BLaER1 (cell line): ENCODE measurements around the gene RIN1.

ENCODE experiments used
- H3K27ac ChIP-seq: shearing (Covaris generic); formaldehyde crosslinking; 2 replicates; pipeline ENCODE4 v1.8.1; 2022
- H3K27me3 ChIP-seq: shearing (Covaris generic); formaldehyde crosslinking; 2 replicates; pipeline ENCODE4 v1.8.1; 2022
- H3K36me3 ChIP-seq: shearing (Covaris generic); formaldehyde crosslinking; 2 replicates; pipeline ENCODE4 v1.8.1; 2022
- H3K4me1 ChIP-seq: shearing (Covaris generic); formaldehyde crosslinking; 2 replicates; pipeline ENCODE4 v1.8.1; 2022
- H3K4me2 ChIP-seq: shearing (Covaris generic); formaldehyde crosslinking; 2 replicates; pipeline ENCODE4 v1.8.1; 2022
- H3K4me3 ChIP-seq: shearing (Covaris generic); formaldehyde crosslinking; 2 replicates; pipeline ENCODE4 v1.8.1; 2022
- H3K9ac ChIP-seq: shearing (Covaris generic); formaldehyde crosslinking; 2 replicates; pipeline ENCODE4 v1.8.1; 2022
- H3K9me3 ChIP-seq: shearing (Covaris generic); formaldehyde crosslinking; 2 replicates; pipeline ENCODE4 v1.8.1; 2022
- H4K20me1 ChIP-seq: shearing (Covaris generic); formaldehyde crosslinking; 2 replicates; pipeline ENCODE4 v1.8.1; 2022
- Cebpa-rat ChIP-seq: shearing (Covaris generic); IDR thresholded peaks from 2 replicates; pipeline ENCODE4 v1.8.1; 2022

Gene RIN1

GRCh38 chr11:66291706-66292542 is 44.3 kb downstream of the RIN1 start, which contains the start of gene TMEM151A:
Gene TMEM151A (plus strand): TSS chr11:66291894. CDS start chr11:66292014, 120 bp downstream.
- H3K4me3 ChIP-seq: peak within 1 kb of the TSS; percentile 38; the same call in 1 of the 2 replicates
- peaks cover 9% of the 10 kb centered on the region for H4K20me1 ChIP-seq
- no peaks in the 10 kb centered on the region for H3K9me3 ChIP-seq
- peaks cover 56% of the 10 kb centered on the region for H3K27me3 ChIP-seq
- no peak within 1 kb of the TSS for H3K27ac ChIP-seq
- no peak for TF ChIP-seq Cebpa-rat
- peak within 1 kb of the TSS; percentile 47 for H3K4me2 ChIP-seq
- H3K4me1 ChIP-seq: peaks cover 31% of the 10 kb centered on the region
- H3K9ac ChIP-seq: no peak within 1 kb of the TSS
- H3K36me3 ChIP-seq: no peaks in the 10 kb centered on the region; the same call in 1 of the 2 replicates

DNA sequence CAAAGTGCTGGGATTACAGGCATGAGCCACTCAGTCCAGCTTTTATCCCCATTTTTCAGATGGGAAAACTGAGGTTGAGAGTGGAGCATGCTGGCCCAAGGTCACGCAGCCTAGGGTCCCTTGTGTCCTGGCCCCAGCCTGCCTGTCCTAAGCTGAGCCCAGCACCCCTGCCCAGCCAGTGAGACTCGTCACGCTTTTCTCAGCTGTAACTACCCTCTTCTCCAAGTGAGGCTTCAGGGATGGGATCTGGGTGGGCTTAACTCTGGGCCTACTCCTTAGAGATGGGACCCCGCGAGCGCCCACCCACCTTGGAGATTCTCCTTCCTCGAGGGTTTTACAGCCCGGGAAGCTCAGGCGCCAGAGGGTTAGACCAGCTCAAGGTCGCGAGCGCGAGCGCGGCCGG is 44.9 kb downstream of the RIN1 start:
- Histone ChIP-seq H3K4me1 (peaks cover 31% of the 10 kb centered on the region), H3K27me3 (peaks cover 56% of the 10 kb centered on the region), H3K4me3 (0 out of 2 replicates have a peak overlapping the region, but pooled peaks have one; percentile 38), H3K9ac (no peak overlapping the region), H3K4me2 (no peak overlapping the region), H3K36me3 (no peaks in the 10 kb centered on the region; the same call in 1 of the 2 replicates), H3K9me3 (no peaks in the 10 kb centered on the region), H3K27ac (no peak overlapping the region), H4K20me1 (peaks cover 9% of the 10 kb centered on the region)
- TF ChIP-seq Cebpa-rat: no peak

GRCh38 chr11:66290330-66290621 is 46.0 kb downstream of the RIN1 start:
- Histone ChIP-seq H4K20me1 (peaks cover 9% of the 10 kb centered on the region), H3K27me3 (peaks cover 56% of the 10 kb centered on the region), H3K4me2 (peak overlapping the region; percentile 95), H3K9ac (no peak overlapping the region), H3K4me3 (peak overlapping the region; percentile 81), H3K9me3 (no peaks in the 10 kb centered on the region), H3K36me3 (peaks cover 6% of the 10 kb centered on the region; the same call in 1 of the 2 replicates), H3K27ac (no peak overlapping the region), H3K4me1 (peaks cover 31% of the 10 kb centered on the region)
- no peak for TF ChIP-seq Cebpa-rat

DNA sequence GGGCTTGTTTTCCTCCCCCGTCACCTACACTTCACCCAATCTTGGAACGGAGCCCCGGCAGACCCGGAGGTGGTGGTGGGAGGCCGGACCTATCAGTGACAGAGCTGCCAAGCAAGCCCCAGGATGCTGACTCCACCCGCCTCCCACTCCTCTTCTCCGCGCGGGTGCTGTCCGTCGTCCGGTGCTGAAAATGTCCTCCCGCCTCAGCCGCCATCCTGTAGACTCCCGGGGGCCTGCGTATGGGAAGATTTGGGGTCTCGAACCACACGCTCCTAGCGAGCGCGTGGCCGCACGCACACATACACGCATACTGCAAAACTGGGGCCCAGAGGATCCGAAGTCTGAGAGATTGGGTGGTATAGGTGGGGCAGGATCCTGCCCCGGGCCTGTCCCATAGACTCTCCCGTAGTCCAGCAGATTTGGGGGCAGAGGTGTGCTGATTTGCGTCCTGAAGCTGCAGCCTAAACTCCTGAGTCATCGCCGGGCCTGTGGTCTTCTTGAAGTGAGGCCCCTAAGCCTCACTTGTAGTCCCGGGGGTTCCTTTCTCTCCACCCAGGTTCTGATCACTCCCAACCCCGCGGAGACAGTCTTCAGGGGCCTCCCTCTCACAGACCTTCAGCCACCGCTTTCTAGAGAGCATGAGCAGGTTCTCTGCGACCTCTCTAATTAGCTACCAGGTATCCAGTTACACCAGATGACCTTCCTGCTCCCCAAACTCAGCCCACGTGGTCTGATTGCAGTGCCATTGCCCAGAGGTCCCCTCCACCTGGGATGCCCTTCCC is 46.5 kb downstream of the RIN1 start:
- H3K9me3 ChIP-seq: no peaks in the 10 kb centered on the region
- H3K27me3 ChIP-seq: peaks cover 52% of the 10 kb centered on the region
- peak overlapping the region; percentile 70; the same call in 1 of the 2 replicates for H3K9ac ChIP-seq
- H3K36me3 ChIP-seq: peaks cover 12% of the 10 kb centered on the region; the same call in 1 of the 2 replicates
- H3K4me3 ChIP-seq: peak overlapping the region; percentile 81
- peaks cover 9% of the 10 kb centered on the region for H4K20me1 ChIP-seq
- peaks cover 31% of the 10 kb centered on the region for H3K4me1 ChIP-seq
- no peak for TF ChIP-seq Cebpa-rat
- H3K4me2 ChIP-seq: peak overlapping the region; percentile 95
- no peak overlapping the region for H3K27ac ChIP-seq

DNA sequence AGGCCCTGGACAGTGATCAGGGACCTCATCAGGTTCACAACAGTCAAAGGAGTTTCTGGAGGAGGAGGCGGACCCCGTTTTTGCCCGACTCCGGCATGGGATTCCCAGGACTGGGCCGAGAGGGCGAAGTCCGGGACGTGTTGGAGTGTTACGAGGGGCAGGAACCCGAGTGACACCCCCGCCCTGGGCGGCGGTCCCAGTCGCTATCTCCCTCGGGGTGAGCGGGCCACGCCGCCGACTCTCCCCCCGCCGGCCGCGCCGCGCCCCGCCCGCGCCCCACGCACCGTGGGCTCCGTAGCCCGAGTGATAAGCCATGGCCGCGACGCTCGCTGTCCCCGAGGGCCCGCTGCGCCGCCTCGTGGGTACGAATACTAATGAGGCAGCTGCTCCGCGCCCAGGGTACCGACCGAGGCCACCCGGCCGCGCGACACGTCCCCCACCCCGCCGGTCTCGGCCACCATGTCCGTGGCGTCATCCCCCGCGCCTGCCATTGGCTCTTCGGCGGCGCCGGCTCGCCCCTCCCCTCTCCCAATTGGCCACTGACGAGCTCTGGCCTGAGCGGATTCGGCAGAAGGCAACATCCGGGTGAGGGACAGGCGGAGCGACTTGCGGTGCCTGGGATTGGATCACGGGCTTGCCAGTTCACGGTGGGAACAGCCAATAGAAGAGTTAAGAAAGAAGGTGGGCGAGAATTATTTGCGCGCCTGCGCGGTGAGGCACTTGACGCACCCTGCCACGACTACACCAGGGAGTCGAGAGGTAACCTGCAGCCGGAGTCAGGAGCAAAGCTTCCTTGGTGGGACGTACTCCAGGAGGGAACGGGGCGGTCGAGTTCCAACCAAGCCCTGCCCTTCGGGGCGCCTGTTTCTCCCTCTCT is 47.3 kb downstream of the RIN1 start, which contains the start of gene YIF1A:
YIF1A (minus strand) TSS at position 473 of the 877 bp plus-strand sequence; CDS start at position 315, 158 bp downstream.
- peaks cover 9% of the 10 kb centered on the region for H4K20me1 ChIP-seq
- H3K36me3 ChIP-seq: peaks cover 19% of the 10 kb centered on the region; the same call in 1 of the 2 replicates
- H3K27me3 ChIP-seq: peaks cover 43% of the 10 kb centered on the region
- H3K27ac ChIP-seq: peak within 1 kb of the TSS; percentile 84
- H3K9ac ChIP-seq: peak within 1 kb of the TSS; percentile 86
- H3K4me3 ChIP-seq: peak within 1 kb of the TSS; percentile 81
- H3K4me2 ChIP-seq: peak within 1 kb of the TSS; percentile 96
- TF ChIP-seq Cebpa-rat: no peak
- peaks cover 31% of the 10 kb centered on the region for H3K4me1 ChIP-seq
- no peaks in the 10 kb centered on the region for H3K9me3 ChIP-seq

GRCh38 chr11:66287889-66288670 is 48.2 kb downstream of the RIN1 start:
- peaks cover 35% of the 10 kb centered on the region for H3K27me3 ChIP-seq
- H3K9ac ChIP-seq: peak overlapping the region; percentile 86
- peak overlapping the region; percentile 81 for H3K4me3 ChIP-seq
- H3K4me1 ChIP-seq: peaks cover 35% of the 10 kb centered on the region
- peak overlapping the region; percentile 96 for H3K4me2 ChIP-seq
- H3K27ac ChIP-seq: peak overlapping the region; percentile 84
- peaks cover 19% of the 10 kb centered on the region; the same call in 1 of the 2 replicates for H3K36me3 ChIP-seq
- no peak for TF ChIP-seq Cebpa-rat
- peaks cover 12% of the 10 kb centered on the region for H4K20me1 ChIP-seq
- H3K9me3 ChIP-seq: no peaks in the 10 kb centered on the region

- peak overlapping the region; percentile 81 for H3K4me3 ChIP-seq
- H3K4me1 ChIP-seq: peaks cover 42% of the 10 kb centered on the region
- no peaks in the 10 kb centered on the region for H3K9me3 ChIP-seq
- H4K20me1 ChIP-seq: peaks cover 17% of the 10 kb centered on the region
- H3K27ac ChIP-seq: no peak overlapping the region
- peaks cover 19% of the 10 kb centered on the region; the same call in 1 of the 2 replicates for H3K36me3 ChIP-seq
- H3K27me3 ChIP-seq: peaks cover 28% of the 10 kb centered on the region
- H3K9ac ChIP-seq: peak overlapping the region; percentile 86; the same call in 1 of the 2 replicates
- H3K4me2 ChIP-seq: peak overlapping the region; percentile 96
- TF ChIP-seq Cebpa-rat: no peak
Observed at GRCh38 chr11:66287211-66287888, 48.9 kb downstream of the RIN1 start.

DNA sequence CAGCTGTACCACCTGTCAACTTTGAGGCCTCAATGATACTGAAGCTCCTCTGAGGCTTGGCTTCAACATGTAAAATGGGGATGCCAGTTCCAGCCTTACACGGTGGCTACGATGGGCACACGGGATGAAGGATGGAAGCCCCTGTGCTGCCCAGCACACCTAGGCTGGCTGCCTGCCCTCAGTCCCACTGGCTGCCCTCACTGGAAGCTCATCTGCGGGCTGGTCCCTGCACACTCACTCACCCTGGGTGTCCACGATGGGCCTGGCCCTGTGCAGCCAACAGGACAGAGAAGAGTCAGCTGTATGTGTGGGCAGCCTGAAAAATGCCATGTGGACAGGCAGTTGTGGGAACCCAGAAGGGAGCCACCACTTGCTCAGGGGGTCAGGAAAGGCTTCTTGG is 49.5 kb downstream of the RIN1 start:
- Histone ChIP-seq H3K27me3 (peaks cover 21% of the 10 kb centered on the region), H3K4me1 (peaks cover 41% of the 10 kb centered on the region), H3K4me2 (no peak overlapping the region), H3K36me3 (peaks cover 19% of the 10 kb centered on the region; the same call in 1 of the 2 replicates), H4K20me1 (peaks cover 21% of the 10 kb centered on the region), H3K27ac (no peak overlapping the region), H3K9me3 (no peaks in the 10 kb centered on the region), H3K9ac (no peak overlapping the region), H3K4me3 (no peak overlapping the region)
- no peak for TF ChIP-seq Cebpa-rat
